Measurements from ENCODE around the gene USP6NL. TPM values are rescaled to one million over a fixed set of nuclear protein-coding genes. Genes with fewer than 3 reads are reported as not detected.

The USP6NL gene
- total RNA-seq, 1 experiment from 2014 or later, result 13.0 TPM

DNA sequence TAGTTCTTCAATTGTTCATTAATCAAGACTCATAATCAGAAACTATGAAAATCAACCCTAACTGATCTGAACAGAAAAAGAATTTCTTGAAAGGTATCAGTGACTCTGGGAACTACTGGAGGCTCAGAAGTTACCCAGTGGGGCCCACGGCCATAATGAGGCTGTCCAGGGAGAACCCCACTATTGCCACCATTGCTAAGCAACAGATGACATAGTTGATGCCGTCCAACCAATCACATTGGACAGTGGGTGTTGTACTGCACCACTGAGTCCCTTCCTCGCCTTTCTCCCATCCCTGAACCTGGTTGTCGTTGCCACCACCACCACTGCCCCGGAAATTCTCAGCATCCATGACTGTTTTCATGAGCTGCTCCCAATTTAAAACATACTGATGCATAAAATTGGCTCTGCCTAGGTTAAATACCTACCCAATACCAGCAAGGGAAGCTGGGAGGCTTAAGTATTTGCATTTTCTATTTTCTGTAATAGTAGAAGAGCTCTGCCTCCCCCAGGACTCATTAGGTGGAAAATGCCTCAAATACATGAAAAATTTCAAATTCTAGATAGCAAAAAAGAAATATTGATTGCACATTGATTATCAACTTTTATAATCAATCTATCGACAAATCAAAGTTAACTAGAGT, 26.7 kb upstream of the USP6NL start:
- no peaks in the 10 kb centered on the region for H3K36me3 ChIP-seq (ENCODE audit: low read depth, low read length)
- no peak for DNase-seq
- TF ChIP-seq CTCF (conservative IDR thresholded peaks at IDR 0.05; ENCODE audit: low read depth, low read length) (no peak), EZH2 (IDR thresholded peaks at IDR 0.05; ENCODE audit: low read length, unreplicated experiment) (no peak), EZH2phosphoT487 (IDR thresholded peaks at IDR 0.05; ENCODE audit: borderline replicate concordance, low read length) (no peak)

DNA sequence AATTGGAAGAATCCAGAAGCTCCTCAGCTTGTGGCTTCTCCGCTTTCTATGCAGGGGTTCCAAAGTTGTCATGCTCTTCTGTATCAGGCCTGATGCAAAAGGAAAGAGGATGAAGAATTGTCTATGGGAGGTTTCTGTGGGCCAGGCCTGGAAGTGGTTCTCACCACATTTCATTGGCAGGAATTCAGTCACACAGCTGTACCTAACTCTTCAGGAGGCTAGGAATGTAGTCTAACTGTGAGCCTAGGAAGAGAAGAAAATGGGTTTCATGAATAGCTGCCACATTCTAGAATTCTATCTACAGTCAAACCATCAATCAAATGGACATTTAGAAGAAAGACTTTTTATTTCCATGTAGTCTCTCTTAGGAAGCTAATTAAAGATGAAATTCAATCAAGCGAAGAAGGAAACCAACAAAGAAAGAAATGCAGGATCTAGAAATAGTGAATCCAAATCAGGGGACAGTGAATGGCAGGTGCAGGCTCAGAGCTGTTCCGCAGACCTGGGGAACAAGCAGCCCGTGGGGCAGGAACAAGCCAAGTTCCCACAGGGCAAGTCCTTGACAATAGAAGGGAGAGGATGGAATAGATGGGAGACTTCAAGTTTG, 25.4 kb upstream of the USP6NL start:
- intact Hi-C loops (cut with micrococcal nuclease), result no loop called here
- Histone ChIP-seq H3K9me2 (replicated peaks; ENCODE audit: low read length) (no peaks in the 10 kb centered on the region), H3K9ac (ENCODE audit: low read length) (no peak overlapping the region), H3F3A (ENCODE audit: low read length, unreplicated experiment) (no peaks in the 10 kb centered on the region), H3K4me2 (ENCODE audit: low read length) (no peak overlapping the region), H3K79me2 (ENCODE audit: low read length) (no peaks in the 10 kb centered on the region), H3K36me3 (ENCODE audit: low read depth, low read length) (no peaks in the 10 kb centered on the region), H3K27me3 (ENCODE audit: low read length) (no peaks in the 10 kb centered on the region), H3K27ac (ENCODE audit: low read length) (no peak overlapping the region), H4K20me1 (ENCODE audit: low read length) (no peaks in the 10 kb centered on the region), H3K4me3 (ENCODE audit: low read length) (no peak overlapping the region), H2AFZ (ENCODE audit: low read length) (no peak overlapping the region), H3K9me3 (ENCODE audit: low read length) (no peaks in the 10 kb centered on the region), H3K4me1 (ENCODE audit: insufficient read depth, low read length) (no peaks in the 10 kb centered on the region)
- TF ChIP-seq CTCF (conservative IDR thresholded peaks at IDR 0.05; ENCODE audit: low read depth, low read length), result no peak
- DNase-seq (no peak), ATAC-seq (no peak)
- ChIA-PET CTCF (no interaction called here), POLR2A (ENCODE audit: unreplicated experiment) (no interaction called here)
- BruUV-seq (replicated peaks), result no TSS peak

More for the DNA sequence above, 26.7 kb upstream of the USP6NL start:
- Histone ChIP-seq H3K9ac (ENCODE audit: low read length) (no peak overlapping the region), H3K27me3 (ENCODE audit: low read length) (no peaks in the 10 kb centered on the region), H3K4me3 (ENCODE audit: low read length) (no peak overlapping the region), H3K9me2 (replicated peaks; ENCODE audit: low read length) (no peaks in the 10 kb centered on the region), H3K4me1 (ENCODE audit: insufficient read depth, low read length) (no peaks in the 10 kb centered on the region), H3K9me3 (ENCODE audit: low read length) (no peaks in the 10 kb centered on the region), H3F3A (ENCODE audit: low read length, unreplicated experiment) (no peaks in the 10 kb centered on the region), H2AFZ (ENCODE audit: low read length) (no peak overlapping the region), H4K20me1 (ENCODE audit: low read length) (no peaks in the 10 kb centered on the region), H3K79me2 (ENCODE audit: low read length) (no peaks in the 10 kb centered on the region), H3K4me2 (ENCODE audit: low read length) (no peak overlapping the region), H3K27ac (ENCODE audit: low read length) (no peak overlapping the region)
- ChIA-PET POLR2A (ENCODE audit: unreplicated experiment) (no interaction called here), CTCF (no interaction called here)
- no peak for ATAC-seq
- intact Hi-C loops (cut with micrococcal nuclease), result no loop called here
- no TSS peak for BruUV-seq (replicated peaks)

DNA sequence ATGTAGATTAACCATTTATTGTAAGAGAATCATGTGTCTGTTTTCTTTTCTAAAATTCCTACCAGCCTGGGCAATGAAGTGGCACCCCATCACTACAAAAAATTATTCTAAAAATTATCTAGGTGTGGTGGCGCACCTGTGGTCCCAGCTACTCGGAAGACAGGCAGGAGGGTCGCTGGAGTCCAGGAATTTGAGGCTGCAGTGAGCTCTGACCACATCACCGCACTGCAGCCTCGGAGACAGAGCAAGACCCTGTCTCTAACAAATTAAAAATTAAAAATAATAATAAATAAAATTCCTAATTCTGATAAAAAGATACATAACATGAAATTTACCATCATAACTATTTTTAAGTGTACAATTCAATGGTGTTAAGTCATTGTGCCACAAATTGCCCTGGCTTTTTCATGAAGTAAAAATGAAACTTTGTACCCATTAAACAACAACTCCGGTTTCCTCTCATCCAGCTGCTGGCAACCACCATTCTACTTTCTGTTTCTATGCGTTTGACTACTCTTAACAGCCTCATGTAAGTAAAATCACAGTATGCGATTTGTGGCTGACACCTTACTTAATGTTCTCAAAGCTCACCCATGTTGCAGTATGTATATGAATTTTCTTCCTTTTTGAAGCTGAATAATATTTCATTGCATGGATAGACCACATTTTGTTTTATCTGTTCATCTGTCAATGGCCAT, 20.6 kb upstream of the USP6NL start:
- Histone ChIP-seq H2AFZ (ENCODE audit: low read length) (no peak overlapping the region), H4K20me1 (ENCODE audit: low read length) (no peaks in the 10 kb centered on the region), H3K4me2 (ENCODE audit: low read length) (no peak overlapping the region), H3K9me3 (ENCODE audit: low read length) (no peaks in the 10 kb centered on the region), H3K9me2 (replicated peaks; ENCODE audit: low read length) (no peaks in the 10 kb centered on the region), H3K36me3 (ENCODE audit: low read depth, low read length) (no peaks in the 10 kb centered on the region), H3K27me3 (ENCODE audit: low read length) (no peaks in the 10 kb centered on the region), H3K79me2 (ENCODE audit: low read length) (no peaks in the 10 kb centered on the region), H3K4me3 (ENCODE audit: low read length) (no peak overlapping the region), H3K4me1 (ENCODE audit: insufficient read depth, low read length) (no peaks in the 10 kb centered on the region), H3K9ac (ENCODE audit: low read length) (no peak overlapping the region), H3F3A (ENCODE audit: low read length, unreplicated experiment) (no peaks in the 10 kb centered on the region), H3K27ac (ENCODE audit: low read length) (no peak overlapping the region)
- POLR2A ChIA-PET (ENCODE audit: unreplicated experiment), result no interaction called here
- ATAC-seq, result no peak
- intact Hi-C loops (cut with micrococcal nuclease), result no loop called here
- no peak for TF ChIP-seq CTCF (conservative IDR thresholded peaks at IDR 0.05; ENCODE audit: low read depth, low read length)
- no peak for TF ChIP-seq EZH2phosphoT487 (IDR thresholded peaks at IDR 0.05; ENCODE audit: borderline replicate concordance, low read length)
- no peak for TF ChIP-seq EZH2 (IDR thresholded peaks at IDR 0.05; ENCODE audit: low read length, unreplicated experiment)
- no peak for DNase-seq
- CTCF ChIA-PET, result no interaction called here
- BruUV-seq (replicated peaks), result no TSS peak

Measured in PC-3 (cell line).